Left ventricle myocardium inferior (tissue), 1 donor: ENCODE measurements around the gene ABHD8. TPM values are rescaled to one million over a fixed set of nuclear protein-coding genes. Genes with fewer than 3 reads are reported as not detected.

Source experiments
- DNase-seq: peaks from one replicate; pipeline ENCODE4 v3.0.0-alpha.2; 2020
- H3K27ac ChIP-seq: fragments of 200-600 bp; replicated peaks from 2 replicates; pipeline ENCODE4 v1.8.0; 2021
- H3K27me3 ChIP-seq: fragments of 200-600 bp; 2 replicates; pipeline ENCODE4 v1.8.0; 2021; ENCODE audit warnings: low read depth
- H3K36me3 ChIP-seq: fragments of 200-600 bp; 2 replicates; pipeline ENCODE4 v1.8.0; 2021
- H3K4me1 ChIP-seq: fragments of 200-600 bp; 2 replicates; pipeline ENCODE4 v1.8.0; 2021
- H3K4me3 ChIP-seq: fragments of 200-600 bp; 2 replicates; pipeline ENCODE4 v1.8.0; 2021; ENCODE audit warnings: mild to moderate bottlenecking, moderate library complexity
- H3K9me3 ChIP-seq: fragments of 200-600 bp; replicated peaks from 2 replicates; pipeline ENCODE4 v1.8.0; 2021
- intact Hi-C: fragments of 100-400 bp; cut with micrococcal nuclease; formaldehyde crosslinking; loops from one replicate; pipeline ENCODE4 v1.11.0; 2022
- total RNA-seq: library from RNA; stranded (reverse); fragmentation: NEBNext Ultra II Directional; extraction: Animal tissue kit (Norgen Biotek cat#: 25700); gene quantifications from one replicate; pipeline ENCODE4 v1.2.1, GENCODE V29; 2021
- TF ChIP-seq, protein P1 (sequence below): fragments of 200-600 bp; IDR thresholded peaks from 2 replicates; pipeline ENCODE4 v1.8.0; 2021; ENCODE audit warnings: antibody characterized with exemption, mild to moderate bottlenecking, borderline replicate concordance
- donor health status: DM: no; HTN: yes; CAD: no; lungs with severe emphysema.

Gene ABHD8
- total RNA-seq, 1 donor from 2014 or later = 11.7 TPM

DNA sequence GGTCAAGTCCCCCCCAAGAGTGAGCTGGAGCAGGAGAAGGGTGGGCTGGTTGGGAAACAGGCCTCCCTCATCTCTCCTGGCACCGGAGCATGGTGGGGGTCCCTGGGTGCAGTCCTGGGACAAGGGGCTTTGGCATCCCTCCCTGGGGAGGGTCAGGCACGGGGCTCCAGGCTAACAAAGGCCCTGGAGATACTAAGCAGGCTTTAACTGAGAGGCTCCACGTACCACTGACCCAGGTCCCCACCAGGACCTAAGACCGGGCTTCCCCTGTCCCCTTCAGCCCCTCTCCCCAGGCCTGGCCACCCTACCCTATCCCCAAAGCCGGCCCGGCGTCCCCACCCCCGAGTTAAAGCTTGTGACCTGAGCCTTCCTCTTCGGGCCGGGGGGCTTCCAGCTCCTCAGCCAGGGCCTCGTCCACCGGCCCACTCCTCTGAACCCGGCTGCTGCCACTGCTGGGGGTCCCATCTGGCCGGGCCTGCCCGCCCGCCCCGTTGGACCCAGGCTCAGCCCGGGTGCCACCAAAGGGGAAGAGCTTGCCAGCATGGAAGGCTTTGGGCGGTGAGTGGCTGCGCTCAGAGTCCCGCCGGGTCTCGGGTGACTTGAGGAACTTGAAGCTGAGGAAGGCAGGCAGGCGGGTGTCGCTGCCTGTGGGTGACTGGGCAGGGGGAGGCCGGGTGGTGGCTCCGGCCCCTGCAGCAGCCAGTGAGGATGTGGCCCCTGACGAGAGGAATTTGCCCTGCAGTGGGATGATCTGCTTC lies 21.3 kb upstream of the ABHD8 start:
- Histone ChIP-seq H3K4me1 (peaks cover 12% of the 10 kb centered on the region), H3K9me3 (no peaks in the 10 kb centered on the region), H3K36me3 (peaks cover 40% of the 10 kb centered on the region), H3K4me3 (no peak overlapping the region), H3K27ac (no peak overlapping the region), H3K27me3 (no peaks in the 10 kb centered on the region)
- TF ChIP-seq, protein P1, sequence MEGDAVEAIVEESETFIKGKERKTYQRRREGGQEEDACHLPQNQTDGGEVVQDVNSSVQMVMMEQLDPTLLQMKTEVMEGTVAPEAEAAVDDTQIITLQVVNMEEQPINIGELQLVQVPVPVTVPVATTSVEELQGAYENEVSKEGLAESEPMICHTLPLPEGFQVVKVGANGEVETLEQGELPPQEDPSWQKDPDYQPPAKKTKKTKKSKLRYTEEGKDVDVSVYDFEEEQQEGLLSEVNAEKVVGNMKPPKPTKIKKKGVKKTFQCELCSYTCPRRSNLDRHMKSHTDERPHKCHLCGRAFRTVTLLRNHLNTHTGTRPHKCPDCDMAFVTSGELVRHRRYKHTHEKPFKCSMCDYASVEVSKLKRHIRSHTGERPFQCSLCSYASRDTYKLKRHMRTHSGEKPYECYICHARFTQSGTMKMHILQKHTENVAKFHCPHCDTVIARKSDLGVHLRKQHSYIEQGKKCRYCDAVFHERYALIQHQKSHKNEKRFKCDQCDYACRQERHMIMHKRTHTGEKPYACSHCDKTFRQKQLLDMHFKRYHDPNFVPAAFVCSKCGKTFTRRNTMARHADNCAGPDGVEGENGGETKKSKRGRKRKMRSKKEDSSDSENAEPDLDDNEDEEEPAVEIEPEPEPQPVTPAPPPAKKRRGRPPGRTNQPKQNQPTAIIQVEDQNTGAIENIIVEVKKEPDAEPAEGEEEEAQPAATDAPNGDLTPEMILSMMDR = no peak
- intact Hi-C loops = no loop called here
- DNase-seq = no peak

DNA sequence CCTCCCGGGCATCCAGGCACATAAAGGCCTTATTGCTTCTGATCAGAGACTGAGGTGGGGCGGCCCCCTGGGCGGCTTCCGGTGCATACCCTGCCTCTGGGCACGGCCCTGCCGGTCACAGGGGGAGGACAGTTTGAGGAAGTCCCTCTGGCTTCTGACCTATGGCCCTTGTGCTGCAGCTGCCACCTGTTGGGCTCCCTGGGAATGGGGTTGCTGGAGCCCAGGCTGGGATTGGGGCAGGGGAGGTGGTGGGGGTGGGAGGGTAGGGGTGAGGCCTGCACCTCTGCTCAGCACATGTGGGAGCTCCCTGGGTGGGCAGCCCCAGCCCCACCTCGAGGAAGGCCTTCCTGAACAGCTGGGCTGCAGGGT lies 20.7 kb upstream of the ABHD8 start:
- TF ChIP-seq, protein P1 = no peak
- peaks cover 46% of the 10 kb centered on the region for H3K36me3 ChIP-seq
- H3K27me3 ChIP-seq = no peaks in the 10 kb centered on the region
- no peak overlapping the region for H3K4me3 ChIP-seq
- peaks cover 9% of the 10 kb centered on the region for H3K4me1 ChIP-seq
- intact Hi-C loops = no loop called here
- H3K9me3 ChIP-seq = no peaks in the 10 kb centered on the region
- no peak for DNase-seq
- no peak overlapping the region for H3K27ac ChIP-seq

DNA sequence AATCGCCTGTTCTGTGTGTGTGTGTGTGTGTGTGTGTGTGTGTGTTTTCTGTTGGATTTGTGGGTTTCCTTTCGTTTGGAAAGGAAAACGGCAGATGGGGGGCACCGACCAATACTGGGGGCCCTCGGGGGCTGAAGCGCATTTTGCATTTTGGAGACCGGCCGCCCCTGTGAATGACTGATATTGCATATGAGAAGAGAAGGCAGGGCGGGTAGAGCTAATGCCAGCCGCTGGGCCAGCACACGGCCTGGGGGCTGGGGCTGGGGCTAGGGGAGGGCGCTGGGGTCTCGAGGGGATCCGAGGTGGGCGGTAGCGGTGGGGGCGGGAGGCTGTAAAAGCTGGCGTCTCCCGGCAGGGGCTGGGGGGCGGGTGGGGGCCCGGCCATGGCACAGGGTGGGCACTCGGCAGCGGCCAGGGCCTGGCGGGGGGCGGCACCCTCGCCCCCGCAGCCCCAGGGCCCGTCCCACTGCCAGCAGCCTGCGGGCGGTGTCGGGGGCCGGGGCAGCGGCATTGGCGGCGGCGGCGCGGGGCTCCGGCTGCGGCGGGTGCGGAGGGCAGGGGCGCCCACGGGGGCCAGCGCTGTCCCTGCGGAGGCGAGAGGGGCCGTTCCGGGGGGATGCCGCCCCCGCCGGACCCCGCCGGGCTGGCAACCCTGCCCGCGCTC lies 20.2 kb upstream of the ABHD8 start:
- peaks cover 46% of the 10 kb centered on the region for H3K36me3 ChIP-seq
- DNase-seq = no peak
- no peaks in the 10 kb centered on the region for H3K27me3 ChIP-seq
- H3K27ac ChIP-seq = no peak overlapping the region
- TF ChIP-seq, protein P1 = no peak
- H3K9me3 ChIP-seq = no peaks in the 10 kb centered on the region
- H3K4me1 ChIP-seq = peaks cover 9% of the 10 kb centered on the region
- H3K4me3 ChIP-seq = no peak overlapping the region
- intact Hi-C loops = no loop called here

DNA sequence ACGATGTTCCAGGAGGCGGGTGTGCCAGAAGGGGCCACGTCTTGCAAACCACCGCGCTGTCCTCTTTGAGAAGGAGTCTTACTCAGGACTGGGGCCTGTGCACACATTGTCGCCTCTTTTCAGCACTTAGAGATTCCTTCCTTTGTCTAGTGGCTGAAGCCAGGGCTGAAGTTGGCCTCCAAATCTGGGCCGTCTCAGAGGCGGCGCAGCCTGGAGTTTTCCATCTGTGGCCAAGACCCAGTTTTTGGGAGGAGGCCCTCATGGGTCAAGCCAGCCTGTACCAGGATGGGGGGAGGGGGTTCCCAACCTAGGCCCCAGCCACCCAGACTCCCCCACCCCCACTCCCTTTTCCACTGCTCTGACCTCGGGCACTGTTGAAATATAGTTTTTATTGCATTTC lies 19.6 kb upstream of the ABHD8 start:
- Histone ChIP-seq H3K9me3 (no peaks in the 10 kb centered on the region), H3K4me3 (no peak overlapping the region), H3K27me3 (no peaks in the 10 kb centered on the region), H3K4me1 (peaks cover 6% of the 10 kb centered on the region), H3K27ac (no peak overlapping the region), H3K36me3 (peaks cover 51% of the 10 kb centered on the region)
- TF ChIP-seq, protein P1 = no peak
- no peak for DNase-seq
- intact Hi-C loops = no loop called here

DNA sequence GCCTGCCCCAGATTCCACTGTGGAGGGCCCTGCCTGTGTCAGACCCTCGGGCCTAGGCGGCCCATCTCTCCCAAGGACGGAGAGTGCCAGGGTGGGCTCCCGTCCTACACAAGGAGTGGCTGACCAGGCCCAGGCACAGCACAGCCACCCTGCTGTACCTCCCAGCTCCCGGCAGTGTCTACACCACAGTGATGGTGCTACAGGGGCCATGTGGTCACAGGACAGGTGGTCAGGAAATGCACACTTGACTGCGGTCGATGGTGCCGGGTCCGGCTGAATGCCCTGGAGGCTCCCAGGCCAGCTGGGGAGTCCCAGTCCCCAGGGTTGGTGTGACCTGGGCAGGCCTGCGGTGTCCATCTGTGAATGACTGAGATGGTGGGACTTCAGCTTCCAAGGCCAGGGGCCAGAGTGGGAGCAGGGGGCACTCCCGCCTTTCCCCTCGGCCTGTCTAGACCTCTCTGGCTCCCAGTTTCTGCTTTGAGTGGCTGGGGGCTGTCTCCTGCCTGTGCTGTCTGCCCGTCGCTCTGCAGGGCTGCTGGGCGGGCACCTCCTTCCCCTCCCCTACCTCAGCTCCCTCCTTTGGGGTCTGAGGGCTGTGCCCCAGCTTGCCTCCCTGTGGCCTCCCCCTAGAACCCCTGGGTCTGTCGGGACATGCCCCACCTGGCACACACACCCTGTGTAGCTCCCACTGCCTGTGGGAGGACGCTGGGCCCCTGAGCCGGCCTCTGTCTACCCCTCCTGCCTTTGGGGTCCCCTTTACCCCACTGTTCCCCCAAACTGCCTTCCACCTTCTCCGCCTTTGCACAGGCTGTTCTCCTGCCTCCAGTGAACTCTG lies 18.6 kb upstream of the ABHD8 start:
- no peak for DNase-seq
- no peaks in the 10 kb centered on the region for H3K27me3 ChIP-seq
- TF ChIP-seq, protein P1 = no peak
- intact Hi-C loops = no loop called here
- H3K27ac ChIP-seq = no peak overlapping the region
- peaks cover 48% of the 10 kb centered on the region for H3K36me3 ChIP-seq
- peaks cover 6% of the 10 kb centered on the region for H3K4me1 ChIP-seq
- H3K9me3 ChIP-seq = no peaks in the 10 kb centered on the region
- no peak overlapping the region for H3K4me3 ChIP-seq
